Ascending aorta (tissue), 2 donors: Measurements from ENCODE around the gene RANGAP1. TPM values are rescaled to one million over a fixed set of nuclear protein-coding genes. Genes with fewer than 3 reads are reported as not detected.

Experiments used
- DNase-seq, 2 donors: peaks; one replicate each; pipeline ENCODE4 v3.0.0-alpha.2; 2019; ENCODE audit warnings: low spot score in 2 of 2
- H3K27ac ChIP-seq, 2 donors: fragments of 200-600 bp; sonication (generic); one replicate each; pipeline ENCODE4 v1.5.1; 2016 to 2017; ENCODE audit warnings: mild to moderate bottlenecking in 1 of 2
- H3K27me3 ChIP-seq: fragments of 200-600 bp; sonication (generic); one replicate; pipeline ENCODE4 v1.5.1; 2017
- H3K36me3 ChIP-seq, 2 donors: fragments of 200-600 bp; sonication (generic); one replicate each; pipeline ENCODE4 v1.5.1; 2016
- H3K4me1 ChIP-seq, 2 donors: fragments of 200-600 bp; sonication (generic); one replicate each; pipeline ENCODE4 v1.5.1; 2016 to 2017; ENCODE audit warnings: mild to moderate bottlenecking in 1 of 2
- H3K4me3 ChIP-seq, 2 donors: fragments of 200-600 bp; sonication (generic); one replicate each; pipeline ENCODE4 v1.5.1; 2016 to 2017; ENCODE audit warnings: mild to moderate bottlenecking in 1 of 2
- H3K9me3 ChIP-seq, 2 donors: fragments of 200-600 bp; sonication (generic); one replicate each; pipeline ENCODE4 v1.5.1; 2016
- intact Hi-C: fragments of 100-400 bp; cut with DNase I; formaldehyde crosslinking; loops from one replicate; pipeline ENCODE4 v1.15.1; 2023
- total RNA-seq: library from RNA; depleted of rRNA; stranded (reverse); fragments of >200 nt; gene quantifications from one replicate; pipeline ENCODE4 v1.1.0, GENCODE V29; 2016
- TF ChIP-seq, protein P1 (sequence below), 3 experiments: fragments of 200-600 bp in 2 of 3; fragments of 450-650 bp in 1 of 3; sonication (generic) in 2 of 3; IDR thresholded peaks; one replicate each; pipeline ENCODE4 v1.5.1; 2016 to 2019; ENCODE audit warnings: antibody characterized with exemption in 3 of 3, mild to moderate bottlenecking in 1 of 3, moderate library complexity in 1 of 3

The RANGAP1 gene
- total RNA-seq, 1 donor from 2014 or later: 49.8 TPM

GRCh38 chr22:41223535-41223934 is 62.5 kb downstream of the RANGAP1 start:
- TF ChIP-seq, protein P1, sequence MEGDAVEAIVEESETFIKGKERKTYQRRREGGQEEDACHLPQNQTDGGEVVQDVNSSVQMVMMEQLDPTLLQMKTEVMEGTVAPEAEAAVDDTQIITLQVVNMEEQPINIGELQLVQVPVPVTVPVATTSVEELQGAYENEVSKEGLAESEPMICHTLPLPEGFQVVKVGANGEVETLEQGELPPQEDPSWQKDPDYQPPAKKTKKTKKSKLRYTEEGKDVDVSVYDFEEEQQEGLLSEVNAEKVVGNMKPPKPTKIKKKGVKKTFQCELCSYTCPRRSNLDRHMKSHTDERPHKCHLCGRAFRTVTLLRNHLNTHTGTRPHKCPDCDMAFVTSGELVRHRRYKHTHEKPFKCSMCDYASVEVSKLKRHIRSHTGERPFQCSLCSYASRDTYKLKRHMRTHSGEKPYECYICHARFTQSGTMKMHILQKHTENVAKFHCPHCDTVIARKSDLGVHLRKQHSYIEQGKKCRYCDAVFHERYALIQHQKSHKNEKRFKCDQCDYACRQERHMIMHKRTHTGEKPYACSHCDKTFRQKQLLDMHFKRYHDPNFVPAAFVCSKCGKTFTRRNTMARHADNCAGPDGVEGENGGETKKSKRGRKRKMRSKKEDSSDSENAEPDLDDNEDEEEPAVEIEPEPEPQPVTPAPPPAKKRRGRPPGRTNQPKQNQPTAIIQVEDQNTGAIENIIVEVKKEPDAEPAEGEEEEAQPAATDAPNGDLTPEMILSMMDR (IDR thresholded peaks at IDR 0.05): no peak
- no peak overlapping the region for H3K4me3 ChIP-seq
- no peak for DNase-seq
- no peak overlapping the region for H3K27ac ChIP-seq
- H3K27me3 ChIP-seq: no peaks in the 10 kb centered on the region
- peaks cover 66 to 91% of the 10 kb centered on the region in 2 donors for H3K36me3 ChIP-seq
- intact Hi-C loops: no loop called here
- H3K4me1 ChIP-seq: no peaks in the 10 kb centered on the region
- H3K9me3 ChIP-seq: no peaks in the 10 kb centered on the region

DNA sequence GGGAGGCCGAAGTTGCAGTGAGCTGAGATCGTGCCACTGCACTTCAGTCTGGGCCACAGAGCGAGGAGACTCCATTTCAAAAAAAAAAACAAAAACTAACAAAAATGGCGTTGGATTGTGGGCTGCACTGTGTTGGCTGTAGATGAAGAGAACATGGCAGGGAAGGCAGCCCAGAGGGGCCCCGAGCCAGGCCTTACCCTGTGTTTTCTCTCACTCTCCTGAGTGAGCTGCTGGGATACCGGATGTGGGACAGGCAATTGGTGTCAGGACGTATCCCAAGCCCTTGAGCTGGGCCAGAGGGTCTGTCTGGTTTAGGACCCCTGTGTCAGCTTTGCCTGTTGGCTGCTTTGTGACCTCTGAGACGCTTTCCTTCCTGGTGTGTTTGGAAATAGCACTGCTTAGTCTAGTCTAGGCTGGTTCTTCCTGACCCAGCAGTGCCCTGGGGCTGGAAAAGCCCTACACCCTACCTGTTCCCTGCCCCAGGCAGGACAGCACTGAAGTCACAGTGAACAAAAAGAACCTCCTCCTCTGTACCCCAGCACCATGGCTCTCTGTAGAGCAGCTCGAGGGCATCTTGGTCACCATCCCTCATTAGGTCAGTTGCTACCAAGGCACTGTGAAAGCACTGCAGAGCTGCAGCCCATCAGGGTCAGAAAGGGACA is 63.0 kb downstream of the RANGAP1 start:
- no peak for DNase-seq
- Histone ChIP-seq H3K36me3 (peaks cover 66 to 89% of the 10 kb centered on the region in 2 donors), H3K4me3 (no peak overlapping the region), H3K9me3 (no peaks in the 10 kb centered on the region), H3K27ac (no peak overlapping the region), H3K4me1 (no peaks in the 10 kb centered on the region), H3K27me3 (no peaks in the 10 kb centered on the region)
- intact Hi-C loops: no loop called here
- TF ChIP-seq, protein P1 (IDR thresholded peaks at IDR 0.05): no peak

DNA sequence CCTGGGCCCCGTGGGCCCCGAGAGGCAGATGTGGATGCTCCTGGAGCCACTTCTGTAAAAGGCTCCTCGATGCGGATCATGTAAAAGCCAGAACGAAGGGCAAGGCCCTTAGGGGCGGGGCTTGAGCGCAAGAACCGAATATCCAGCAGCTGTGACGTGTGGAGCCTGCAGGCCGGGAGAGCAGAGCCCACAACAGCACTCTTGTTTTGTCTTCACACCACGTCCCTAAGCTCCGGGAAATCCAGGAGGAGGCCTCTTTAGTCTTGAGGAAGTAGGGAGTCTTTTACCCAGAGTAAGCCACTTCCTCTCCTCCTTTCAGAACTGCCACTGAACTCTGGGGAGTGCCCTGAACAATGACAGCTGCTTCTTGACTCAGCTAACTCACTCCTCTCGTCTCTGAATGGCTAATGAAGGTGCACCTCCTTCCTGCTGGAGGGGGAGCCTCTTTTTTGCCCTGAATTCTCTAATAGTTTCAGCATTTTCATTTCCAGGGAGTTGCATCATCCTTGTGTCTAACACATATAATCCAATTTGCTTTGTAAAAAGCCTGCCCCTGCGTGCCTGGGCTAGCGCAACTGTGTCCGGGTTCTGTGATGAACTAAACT is 68.3 kb downstream of the RANGAP1 start:
- intact Hi-C loops: no loop called here
- peak overlapping the region in 1 of 2 donors; percentile 36 for H3K27ac ChIP-seq

DNA sequence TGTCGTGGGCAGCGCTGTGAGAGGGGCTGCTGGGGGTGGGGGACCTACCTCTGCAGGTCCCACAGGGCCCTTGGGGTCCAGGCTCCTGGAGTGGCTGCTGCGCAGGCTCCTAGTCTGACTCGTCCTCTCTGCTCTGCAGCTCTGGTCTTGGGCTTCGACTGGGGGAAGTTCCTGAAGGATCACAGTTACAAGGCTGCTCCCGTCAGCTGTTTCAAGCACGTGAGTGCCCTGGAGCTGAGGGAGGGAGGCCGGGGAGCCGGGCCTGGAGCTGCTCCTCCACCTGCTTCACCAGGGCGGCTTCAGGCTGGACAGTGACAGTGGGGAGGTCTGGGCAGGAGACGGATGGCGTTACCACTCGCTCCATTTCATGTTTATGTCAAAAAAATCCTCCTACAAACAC is 69.0 kb downstream of the RANGAP1 start:
- Histone ChIP-seq H3K9me3 (no peaks in the 10 kb centered on the region), H3K36me3 (peaks cover 26 to 65% of the 10 kb centered on the region in 2 donors), H3K27ac (peak overlapping the region in 1 of 2 donors; percentile 33), H3K27me3 (no peaks in the 10 kb centered on the region), H3K4me1 (no peaks in the 10 kb centered on the region), H3K4me3 (no peak overlapping the region)
- DNase-seq: no peak
- intact Hi-C loops: no loop called here
- TF ChIP-seq, protein P1 (IDR thresholded peaks at IDR 0.05): no peak

More for the DNA sequence above, 68.3 kb downstream of the RANGAP1 start:
- no peaks in the 10 kb centered on the region for H3K4me1 ChIP-seq
- H3K4me3 ChIP-seq: no peak overlapping the region
- TF ChIP-seq, protein P1 (IDR thresholded peaks at IDR 0.05): no peak
- DNase-seq: peak; percentile 23 to 74
- peaks cover 30 to 66% of the 10 kb centered on the region in 2 donors for H3K36me3 ChIP-seq
- no peaks in the 10 kb centered on the region for H3K9me3 ChIP-seq
- H3K27me3 ChIP-seq: no peaks in the 10 kb centered on the region

GRCh38 chr22:41215926-41216325 is 70.1 kb downstream of the RANGAP1 start:
- Histone ChIP-seq H3K4me1 (no peaks in the 10 kb centered on the region), H3K4me3 (no peak overlapping the region), H3K27me3 (no peaks in the 10 kb centered on the region), H3K9me3 (no peaks in the 10 kb centered on the region), H3K36me3 (peaks cover 18 to 57% of the 10 kb centered on the region in 2 donors), H3K27ac (no peak overlapping the region)
- intact Hi-C loops: no loop called here
- no peak for DNase-seq
- TF ChIP-seq, protein P1 (IDR thresholded peaks at IDR 0.05): no peak
